IMR-90 (cell line): ENCODE data around the gene EHMT1. TPM values are rescaled to one million over a fixed set of nuclear protein-coding genes. Genes with fewer than 3 reads are reported as not detected.

Source experiments
- ATAC-seq: fragments of 200-7000 bp; cut with Tn5 transposase; 2 replicates; pipeline ENCODE4 v1.9.1; 2020; ENCODE audit warnings: low read depth, mild to moderate bottlenecking, moderate library complexity
- BruUV-seq: library from RNA; stranded (reverse); fragments of 400-500 nt; replicated peaks from 2 replicates; lab custom pipeline; 2021; lab: Mats Ljungman, UMichigan
- CTCF ChIA-PET: fragments of 300-600 bp; formaldehyde crosslinking; extraction: SDS; loops from one replicate; lab custom pipeline; 2021; ENCODE audit warnings: antibody characterized with exemption; lab: Yijun Ruan, JAX
- POLR2A ChIA-PET: fragments of 300-600 bp; sonication (Branson Sonifier 250); formaldehyde crosslinking; loops from one replicate; lab custom pipeline; 2022; ENCODE audit warnings: antibody characterized with exemption; ENCODE audit not compliant: unreplicated experiment; lab: Charles Lee
- DNase-seq: peaks from one replicate; pipeline ENCODE4 v3.0.0; 2013
- H2AFZ ChIP-seq: replicated peaks from 2 replicates; pipeline ENCODE3; 2013; ENCODE audit warnings: low read length, mild to moderate bottlenecking; ENCODE audit not compliant: poor library complexity
- H2AK5ac ChIP-seq: 2 replicates; pipeline ENCODE4 v1.6.1; 2013; ENCODE audit warnings: low read depth, low read length, inconsistent platforms
- H2AK9ac ChIP-seq: replicated peaks from 2 replicates; pipeline ENCODE3; 2013; ENCODE audit warnings: mild to moderate bottlenecking, low read depth, low read length, moderate library complexity; ENCODE audit not compliant: poor library complexity
- H2BK120ac ChIP-seq: 2 replicates; pipeline ENCODE4 v1.6.1; 2013; ENCODE audit warnings: low read depth, low read length, inconsistent platforms
- H2BK15ac ChIP-seq: 3 replicates; pipeline ENCODE4 v1.6.1; 2013; ENCODE audit warnings: low read depth, low read length, inconsistent platforms
- H2BK20ac ChIP-seq: 2 replicates; pipeline ENCODE4 v1.6.1; 2013; ENCODE audit warnings: low read depth, mild to moderate bottlenecking, inconsistent platforms, low read length, moderate library complexity
- H2BK5ac ChIP-seq: 2 replicates; pipeline ENCODE4 v1.6.1; 2013; ENCODE audit warnings: mild to moderate bottlenecking, low read depth, low read length, inconsistent platforms; ENCODE audit not compliant: poor library complexity, severe bottlenecking
- H3K14ac ChIP-seq: replicated peaks from 2 replicates; pipeline ENCODE4 v1.6.1; 2013; ENCODE audit warnings: low read depth, low read length, inconsistent platforms
- H3K18ac ChIP-seq: 2 replicates; pipeline ENCODE4 v1.6.1; 2013; ENCODE audit warnings: low read depth, low read length, control low read depth
- H3K23ac ChIP-seq: 2 replicates; pipeline ENCODE4 v1.6.1; 2013; ENCODE audit warnings: low read depth, low read length, inconsistent platforms
- H3K27ac ChIP-seq: 2 replicates; pipeline ENCODE4 v1.5.1; 2013; ENCODE audit warnings: mild to moderate bottlenecking, control low read depth, low read length; ENCODE audit not compliant: insufficient read depth
- H3K27me3 ChIP-seq: 2 replicates; pipeline ENCODE4 v1.6.1; 2013; ENCODE audit warnings: low read length; ENCODE audit not compliant: control insufficient read depth, insufficient read depth
- H3K36me3 ChIP-seq: 2 replicates; pipeline ENCODE4 v1.6.1; 2013; ENCODE audit warnings: low read length, mixed read lengths; ENCODE audit not compliant: control insufficient read depth, insufficient read depth
- H3K4ac ChIP-seq: 2 replicates; pipeline ENCODE4 v1.6.1; 2013; ENCODE audit warnings: low read depth, low read length, inconsistent platforms
- H3K4me1 ChIP-seq: 2 replicates; pipeline ENCODE4 v1.6.1; 2013; ENCODE audit warnings: low read length, mixed read lengths; ENCODE audit not compliant: control insufficient read depth, insufficient read depth
- H3K4me2 ChIP-seq: 2 replicates; pipeline ENCODE4 v1.6.1; 2013; ENCODE audit warnings: low read depth, mild to moderate bottlenecking, control low read depth, low read length, moderate library complexity
- H3K4me3 ChIP-seq: 2 replicates; pipeline ENCODE4 v1.5.1; 2013; ENCODE audit warnings: low read depth, mild to moderate bottlenecking, control low read depth, low read length, moderate library complexity; ENCODE audit not compliant: insufficient read depth
- H3K56ac ChIP-seq: 2 replicates; pipeline ENCODE4 v1.6.1; 2013; ENCODE audit warnings: low read length, inconsistent platforms; ENCODE audit not compliant: insufficient read depth; ENCODE audit errors: extremely low read depth
- H3K79me1 ChIP-seq, 2 experiments: 2 replicates each; pipeline ENCODE4 v1.6.1; 2013; ENCODE audit warnings: low read length in 2 of 2, inconsistent platforms in 1 of 2, low read depth in 1 of 2
- H3K9ac ChIP-seq: 2 replicates; pipeline ENCODE4 v1.6.1; 2013; ENCODE audit warnings: low read depth, low read length, control low read depth
- H3K9me1 ChIP-seq: 2 replicates; pipeline ENCODE4 v1.6.1; 2013; ENCODE audit warnings: low read length, inconsistent platforms; ENCODE audit not compliant: insufficient read depth
- H3K9me3 ChIP-seq: 2 replicates; pipeline ENCODE4 v1.6.1; 2013; ENCODE audit warnings: low read length; ENCODE audit not compliant: control insufficient read depth, insufficient read depth
- H4K20me1 ChIP-seq: 2 replicates; pipeline ENCODE4 v1.6.1; 2013; ENCODE audit warnings: low read length, inconsistent platforms; ENCODE audit not compliant: insufficient read depth
- H4K5ac ChIP-seq: 2 replicates; pipeline ENCODE4 v1.6.1; 2013; ENCODE audit warnings: mild to moderate bottlenecking, low read depth, low read length, control low read depth
- H4K8ac ChIP-seq, 2 experiments: 2 replicates each; pipeline ENCODE4 v1.6.1; 2013; ENCODE audit warnings: low read depth in 2 of 2, low read length in 2 of 2, control low read depth in 1 of 2, inconsistent platforms in 1 of 2
- H4K91ac ChIP-seq: 2 replicates; pipeline ENCODE4 v1.6.1; 2013; ENCODE audit warnings: low read depth, low read length, inconsistent platforms; ENCODE audit not compliant: insufficient read depth
- BHLHE40 ChIP-seq: fragments of 150-350 bp; IDR thresholded peaks from 2 replicates; pipeline ENCODE4 v1.6.1; 2016; ENCODE audit warnings: mild to moderate bottlenecking, low read depth, low read length
- CHD1 ChIP-seq: IDR thresholded peaks from 2 replicates; pipeline ENCODE4 v1.6.1; 2012; ENCODE audit warnings: low read depth, low read length, improper control_type of control experiment
- ELK1 ChIP-seq: fragments of 150-350 bp; IDR thresholded peaks from 2 replicates; pipeline ENCODE4 v1.6.1; 2016; ENCODE audit warnings: low read depth, mild to moderate bottlenecking, low read length, moderate library complexity, borderline replicate concordance
- MAFK ChIP-seq: IDR thresholded peaks from 2 replicates; pipeline ENCODE4 v1.6.1; 2012; ENCODE audit warnings: low read depth, low read length, improper control_type of control experiment
- MAZ ChIP-seq: IDR thresholded peaks from 2 replicates; pipeline ENCODE4 v1.6.1; 2012; ENCODE audit warnings: low read depth, mild to moderate bottlenecking, low read length, improper control_type of control experiment, moderate library complexity, borderline replicate concordance
- RAD21 ChIP-seq: IDR thresholded peaks from 2 replicates; pipeline ENCODE4 v1.6.1; 2012; ENCODE audit warnings: low read length, improper control_type of control experiment
- RCOR1 ChIP-seq: IDR thresholded peaks from 2 replicates; pipeline ENCODE4 v1.6.1; 2012; ENCODE audit warnings: mild to moderate bottlenecking, low read length, improper control_type of control experiment; ENCODE audit not compliant: insufficient replicate concordance
- SMC3 ChIP-seq: fragments of 150-350 bp; IDR thresholded peaks from 2 replicates; pipeline ENCODE4 v1.6.1; 2016; ENCODE audit warnings: low read depth, mild to moderate bottlenecking, antibody characterized with exemption, low read length, moderate library complexity
- USF2 ChIP-seq: fragments of 150-350 bp; IDR thresholded peaks from 2 replicates; pipeline ENCODE4 v1.6.1; 2017; ENCODE audit warnings: mild to moderate bottlenecking, antibody characterized with exemption, low read length, low read depth
- WGBS, 2 experiments: methylation state at CpG; one replicate each; pipeline versions ENCODE4 v1.1.5 to v1.1.7; 2013; ENCODE audit warnings: missing lambda C conversion rate in 2 of 2; ENCODE audit not compliant: insufficient read length in 1 of 2; ENCODE audit errors: extremely low coverage in 2 of 2; 5-methylcytosine and 5-hydroxymethylcytosine counted together
- dilution Hi-C: fragments of 300-500 bp; cut with HindIII; formaldehyde crosslinking; loops from one replicate; pipeline ENCODE4 v1.14.3; 2018; ENCODE audit warnings: low sequenced_read_pairs; ENCODE audit not compliant: unreplicated experiment
- in situ Hi-C: fragments of 300-500 bp; cut with MboI; formaldehyde crosslinking; loops from 3 replicates; pipeline ENCODE4 v1.14.3; 2019; ENCODE audit warnings: low sequenced_read_pairs, inconsistent platforms, mixed read lengths
- intact Hi-C: fragments of 100-400 bp; cut with micrococcal nuclease; formaldehyde crosslinking; loops from 2 replicates; pipeline ENCODE4 v1.10.0; 2022
- polyA plus RNA-seq, 3 experiments: library from polyadenylated mRNA; depleted of rRNA; stranded (reverse); fragments of >200 nt; gene quantifications; 2 replicates each; pipeline ENCODE4 v1.2.3, GENCODE V29; 2012; ENCODE audit warnings: low replicate concordance in 1 of 3
- total RNA-seq: library from RNA; depleted of rRNA; stranded (reverse); fragments of >200 nt; gene quantifications from 2 replicates; pipeline ENCODE4 v1.2.3, GENCODE V29; 2012

The EHMT1 gene
- total and polyA plus RNA-seq, 2 of the 4 experiments (the other 2 are of a cell fraction), result 32.8 to 35.1 TPM

DNA sequence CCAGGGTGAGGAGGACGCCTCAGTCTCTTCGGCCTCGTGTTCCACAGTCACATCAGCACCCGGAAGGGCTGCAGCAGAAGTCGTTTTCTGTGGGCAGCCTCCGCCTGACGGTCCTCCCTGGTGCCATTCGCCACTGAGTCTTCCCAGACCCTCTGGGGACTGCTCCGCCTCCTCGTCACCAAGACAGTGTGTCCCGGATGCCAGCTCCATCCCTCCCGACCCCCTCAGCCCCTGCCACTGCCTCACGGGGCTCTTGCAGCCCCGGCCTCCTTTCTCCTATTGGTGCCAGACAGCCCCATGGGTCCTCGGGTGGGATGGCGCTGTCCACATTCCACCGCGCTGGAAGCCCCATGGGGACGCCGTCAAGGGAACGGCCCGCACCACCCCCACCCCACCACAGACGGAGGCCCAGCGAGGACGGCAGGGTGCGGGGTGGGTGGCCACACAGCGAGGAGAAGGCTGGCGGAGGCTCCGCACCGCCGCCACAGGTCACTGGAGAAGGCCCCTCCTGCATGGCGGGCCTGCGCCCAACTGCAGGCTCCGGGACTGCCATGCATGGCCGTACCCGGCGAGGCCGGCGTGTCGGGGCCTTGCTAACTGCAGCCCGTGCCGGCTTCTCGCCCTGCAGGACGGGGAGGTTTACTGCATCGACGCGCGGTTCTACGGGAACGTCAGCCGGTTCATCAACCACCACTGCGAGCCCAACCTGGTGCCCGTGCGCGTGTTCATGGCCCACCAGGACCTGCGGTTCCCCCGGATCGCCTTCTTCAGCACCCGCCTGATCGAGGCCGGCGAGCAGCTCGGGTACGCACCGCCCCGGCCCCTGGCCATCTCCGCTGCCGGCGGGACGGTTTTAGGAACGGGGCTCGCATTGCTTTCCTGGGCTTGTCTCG is 215.2 kb downstream of the EHMT1 start:
- H2AK5ac ChIP-seq, result no peak overlapping the region
- no peak overlapping the region for H4K5ac ChIP-seq
- peaks cover 46% of the 10 kb centered on the region for H3K36me3 ChIP-seq
- ATAC-seq (no peak), DNase-seq (no peak)
- TF ChIP-seq USF2, result no peak
- TF ChIP-seq BHLHE40, result no peak
- no peak for TF ChIP-seq RCOR1
- no peak for TF ChIP-seq MAZ
- no peak for TF ChIP-seq MAFK
- no peak for TF ChIP-seq ELK1
- TF ChIP-seq CHD1, result no peak
- TF ChIP-seq RAD21, result no peak
- TF ChIP-seq SMC3, result no peak
- H3K18ac ChIP-seq, result no peak overlapping the region
- peaks cover 7% of the 10 kb centered on the region; the same call in 1 of the 2 replicates for H4K20me1 ChIP-seq
- H2BK5ac ChIP-seq, result no peak overlapping the region
- no peak overlapping the region for H2BK120ac ChIP-seq
- ChIA-PET POLR2A (no interaction called here), CTCF (no interaction called here)
- whole genome bisulfite sequencing, 2 experiments, result 99% methylated on average over 36 of the region's 73 CpGs; no CpG with 5 or more reads in 1 of the 2 experiments
- no peak overlapping the region for H3K14ac ChIP-seq
- no peak overlapping the region for H4K8ac ChIP-seq
- dilution Hi-C loops (no loop called here), intact Hi-C loops (no loop called here), in situ Hi-C loops (no loop called here)
- H3K79me1 ChIP-seq, result peaks cover 0 to 7% of the 10 kb centered on the region in 2 experiments; a peak in 2 of 4 replicates
- no peak overlapping the region for H3K4me3 ChIP-seq
- H3K4me1 ChIP-seq, result no peaks in the 10 kb centered on the region; the same call in 1 of the 2 replicates
- H2BK15ac ChIP-seq, result no peak overlapping the region
- H4K91ac ChIP-seq, result no peak overlapping the region
- no peaks in the 10 kb centered on the region; the same call in 1 of the 2 replicates for H3K9me1 ChIP-seq
- no peak overlapping the region for H3K4me2 ChIP-seq
- no peak overlapping the region for H3K4ac ChIP-seq
- peaks cover 4% of the 10 kb centered on the region; the same call in 1 of the 2 replicates for H3K9me3 ChIP-seq
- H3K9ac ChIP-seq, result no peak overlapping the region
- no peak overlapping the region for H3K23ac ChIP-seq
- no peak overlapping the region for H2AK9ac ChIP-seq
- H2BK20ac ChIP-seq, result no peak overlapping the region
- H3K27ac ChIP-seq, result no peak overlapping the region
- no peak overlapping the region for H3K56ac ChIP-seq
- no peak overlapping the region for H2AFZ ChIP-seq
- BruUV-seq, result no TSS peak
- no peaks in the 10 kb centered on the region for H3K27me3 ChIP-seq
